ENCODE measurements around the gene KIF18B. TPM values are rescaled to one million over a fixed set of nuclear protein-coding genes. Genes with fewer than 3 reads are reported as not detected.

Gene KIF18B
- total and polyA plus RNA-seq, 2 of the 8 experiments (the other 6 are each of a cell fraction or from before 2014, with no cell fraction given): 39.0 to 59.4 TPM

- Histone ChIP-seq H3K56ac (replicated peaks; ENCODE audit: insufficient read length, low read depth, low read length) (no peak overlapping the region), H3K27ac (ENCODE audit: low read depth, low read length) (no peak overlapping the region), H3K79me1 (ENCODE audit: low read depth, low read length) (peaks cover 2% of the 10 kb centered on the region; the same call in 1 of the 2 replicates), H3K23me2 (ENCODE audit: low read depth, low read length) (no peaks in the 10 kb centered on the region), H3K14ac (ENCODE audit: insufficient read length) (no peak overlapping the region), H3K4me2 (ENCODE audit: insufficient read depth in 1 of 2, low read depth in 2 of 2, low read length in 2 of 2) (no peak overlapping the region), H3K4me1 (replicated peaks in 1 of 4; ENCODE audit: control insufficient read depth in 3 of 4, insufficient read depth in 4 of 4, low read length in 3 of 4) (no peaks in the 10 kb centered on the region), H2BK15ac (ENCODE audit: low read length) (no peak overlapping the region), H2AK5ac (ENCODE audit: low read depth, low read length) (no peak overlapping the region), H3K4ac (replicated peaks; ENCODE audit: insufficient read length, low read depth, low read length) (no peak overlapping the region), H3K9ac (replicated peaks in 1 of 4; ENCODE audit: extremely low read depth in 1 of 4, low read depth in 3 of 4, low read length in 3 of 4) (no peak overlapping the region), H4K20me1 (replicated peaks in 1 of 2; ENCODE audit: control insufficient read depth in 1 of 2, insufficient read depth in 2 of 2, low read length in 2 of 2) (peaks cover 3 to 9% of the 10 kb centered on the region in 2 experiments), H2BK120ac (replicated peaks; ENCODE audit: low read depth, low read length) (no peak overlapping the region), H3K18ac (ENCODE audit: extremely low read depth, low read length) (no peak overlapping the region), H3K9me3 (ENCODE audit: insufficient read depth in 2 of 2, low read depth in 1 of 2, low read length in 1 of 2) (no peaks in the 10 kb centered on the region), H4K91ac (replicated peaks; ENCODE audit: insufficient read length, low read length) (no peak overlapping the region), H4K5ac (ENCODE audit: insufficient read length, low read depth, low read length) (no peak overlapping the region), H2BK5ac (ENCODE audit: low read depth, low read length) (no peak overlapping the region), H2BK12ac (ENCODE audit: low read depth, low read length) (no peak overlapping the region), H3K27me3 (replicated peaks in 1 of 4; ENCODE audit: control insufficient read depth in 3 of 4, extremely low read depth in 1 of 4, insufficient read depth in 3 of 4, low read length in 3 of 4) (no peaks in the 10 kb centered on the region), H4K8ac (ENCODE audit: extremely low read depth, insufficient read depth, low read length) (no peak overlapping the region), H3K36me3 (ENCODE audit: control insufficient read depth in 2 of 4, insufficient read depth in 4 of 4, low read length in 3 of 4) (peaks cover 17 to 52% (median 39%) of the 10 kb centered on the region in 4 experiments), H3K23ac (ENCODE audit: insufficient read length) (no peak overlapping the region), H2BK20ac (ENCODE audit: low read length) (no peak overlapping the region), H2AFZ (ENCODE audit: low read length) (no peak overlapping the region), H3K4me3 (ENCODE audit: extremely low read depth in 1 of 4, insufficient read depth in 2 of 4, low read depth in 3 of 4, low read length in 4 of 4) (no peak overlapping the region), H3K79me2 (ENCODE audit: control insufficient read depth in 1 of 2, insufficient read depth in 2 of 2, low read length in 2 of 2) (peaks cover 0 to 40% of the 10 kb centered on the region in 2 experiments; a peak in 2 of 4 replicates)
- ChIA-PET POLR2A (ENCODE audit: partially characterized antibody) (no interaction called here), CTCF (ENCODE audit: partially characterized antibody) (interaction anchor here (1.9 to 2.6 kb wide), 2 partner anchors 8 to 108 kb away, joined by 6 to 9 read pairs; no protein-coding TSS in a partner anchor)
- FAIRE-seq (no peak), DNase-seq (ENCODE audit: low read depth in 1 of 2, low spot score in 2 of 2) (no peak)
- TF ChIP-seq BRCA1 (IDR thresholded peaks at IDR 0.05; ENCODE audit: low read depth, low read length) (no peak), EZH2 (IDR thresholded peaks at IDR 0.05; ENCODE audit: low read depth, low read length, severe bottlenecking) (no peak), RFX5 (IDR thresholded peaks at IDR 0.05; ENCODE audit: borderline replicate concordance, low read depth, low read length) (no peak), USF2 (IDR thresholded peaks at IDR 0.05; ENCODE audit: low read length) (no peak), PHF8 (conservative IDR thresholded peaks at IDR 0.05; ENCODE audit: low read depth, low read length) (no peak)
- 89% methylated on average over 1 of the region's 1 CpG; no CpG with 5 or more reads in 1 of the 2 experiments for WGBS, 2 experiments (ENCODE audit: extremely low coverage in 1 of 2, insufficient coverage in 1 of 2, insufficient read length in 1 of 2, insufficient replicate concordance in 2 of 2, low coverage in 1 of 2, low lambda C conversion rate in 2 of 2, missing lambda C conversion rate in 1 of 2)
These were observed 60.6 kb downstream of the KIF18B start for GRCh38 chr17:44887016-44887415.
